NCI-H82 treated with DMSO at 0.1 percent for 48 hours (cell line): ENCODE results near the gene NAA15.
"Not testable (repeated sequence)": the region's sequence is repeated elsewhere in the genome, so short reads cannot be mapped to it uniquely, and the experiment has no call there.

Source experiments
- DNase-seq: peaks from one replicate; lab custom pipeline; 2025; ENCODE audit not compliant: unreplicated experiment; lab: John Stamatoyannopoulos, UW

Gene NAA15

GRCh38 chr4:139450586-139450985 is 149.3 kb downstream of the NAA15 start:
- no peak for DNase-seq

- DNase-seq, result no peak
Measured at GRCh38 chr4:139451997-139452396, 150.7 kb downstream of the NAA15 start.

GRCh38 chr4:139453041-139453370 is 151.7 kb downstream of the NAA15 start:
- DNase-seq, result peak; percentile 48

- DNase-seq, result peak; percentile 69
Measured at GRCh38 chr4:139453371-139454110, 152.2 kb downstream of the NAA15 start.

- DNase-seq, result no peak
Measured at GRCh38 chr4:139454111-139455045, 153.1 kb downstream of the NAA15 start, which contains the start of gene RAB33B. Gene RAB33B (plus strand): TSS chr4:139454121. CDS start chr4:139454196, 75 bp downstream.

- DNase-seq, result no peak
Measured at GRCh38 chr4:139455126-139455538, 153.8 kb downstream of the NAA15 start.

GRCh38 chr4:139457318-139457717 is 156.0 kb downstream of the NAA15 start:
- DNase-seq, result peak; percentile 46

GRCh38 chr4:139458543-139458942 is 157.2 kb downstream of the NAA15 start:
- DNase-seq, result no peak

GRCh38 chr4:139458999-139459398 is 157.7 kb downstream of the NAA15 start:
- no peak for DNase-seq

- DNase-seq, result no peak
Measured at GRCh38 chr4:139460565-139460964, 159.3 kb downstream of the NAA15 start.

GRCh38 chr4:139461022-139461628 is 159.8 kb downstream of the NAA15 start:
- no peak for DNase-seq

- DNase-seq, result not testable (repeated sequence)
Measured at GRCh38 chr4:139464512-139464911, 163.2 kb downstream of the NAA15 start.

- no peak for DNase-seq
Measured at GRCh38 chr4:139465922-139466321, 164.6 kb downstream of the NAA15 start.

GRCh38 chr4:139468756-139469155 is 167.5 kb downstream of the NAA15 start:
- not testable (repeated sequence) for DNase-seq

GRCh38 chr4:139469216-139469615 is 167.9 kb downstream of the NAA15 start:
- DNase-seq, result no peak
